Measurements from ENCODE around the gene TBC1D22A.

DNA sequence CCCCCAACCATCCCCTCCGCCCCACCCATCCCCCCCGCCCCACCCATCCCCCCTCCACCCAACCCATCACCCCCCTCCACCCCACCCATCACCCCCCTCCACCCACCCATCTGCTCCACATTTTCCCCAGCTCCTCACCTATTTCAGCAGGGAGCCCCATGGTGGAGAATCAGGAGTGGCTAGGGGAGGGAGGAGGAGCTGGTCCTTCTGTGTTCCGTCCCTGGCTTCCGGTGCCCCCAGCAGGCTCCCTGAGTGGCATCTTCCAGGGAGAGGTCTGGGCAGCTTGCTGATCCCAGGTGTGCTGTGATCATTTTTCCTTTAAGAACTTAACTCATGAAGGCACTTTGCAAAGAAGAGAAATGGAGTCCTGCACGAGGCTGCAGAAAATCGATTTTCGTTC, 365.8 kb downstream of the TBC1D22A start:
- TF ChIP-seq, protein P1, sequence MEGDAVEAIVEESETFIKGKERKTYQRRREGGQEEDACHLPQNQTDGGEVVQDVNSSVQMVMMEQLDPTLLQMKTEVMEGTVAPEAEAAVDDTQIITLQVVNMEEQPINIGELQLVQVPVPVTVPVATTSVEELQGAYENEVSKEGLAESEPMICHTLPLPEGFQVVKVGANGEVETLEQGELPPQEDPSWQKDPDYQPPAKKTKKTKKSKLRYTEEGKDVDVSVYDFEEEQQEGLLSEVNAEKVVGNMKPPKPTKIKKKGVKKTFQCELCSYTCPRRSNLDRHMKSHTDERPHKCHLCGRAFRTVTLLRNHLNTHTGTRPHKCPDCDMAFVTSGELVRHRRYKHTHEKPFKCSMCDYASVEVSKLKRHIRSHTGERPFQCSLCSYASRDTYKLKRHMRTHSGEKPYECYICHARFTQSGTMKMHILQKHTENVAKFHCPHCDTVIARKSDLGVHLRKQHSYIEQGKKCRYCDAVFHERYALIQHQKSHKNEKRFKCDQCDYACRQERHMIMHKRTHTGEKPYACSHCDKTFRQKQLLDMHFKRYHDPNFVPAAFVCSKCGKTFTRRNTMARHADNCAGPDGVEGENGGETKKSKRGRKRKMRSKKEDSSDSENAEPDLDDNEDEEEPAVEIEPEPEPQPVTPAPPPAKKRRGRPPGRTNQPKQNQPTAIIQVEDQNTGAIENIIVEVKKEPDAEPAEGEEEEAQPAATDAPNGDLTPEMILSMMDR (conservative IDR thresholded peaks at IDR 0.05; ENCODE audit: low read length), result no peak
- TF ChIP-seq EZH2phosphoT487 (IDR thresholded peaks at IDR 0.05; ENCODE audit: borderline replicate concordance, low read depth, low read length), result no peak

Measured in OCI-LY7 (cell line).